Measurements from ENCODE around the gene INHA. TPM values are rescaled to one million over a fixed set of nuclear protein-coding genes. Genes with fewer than 3 reads are reported as not detected.
A peak's percentile ranks its signal among the peaks of the same experiment; 100 is the strongest.

Gene INHA
- total RNA-seq, 1 donor from 2014 or later: 0.43 TPM

DNA sequence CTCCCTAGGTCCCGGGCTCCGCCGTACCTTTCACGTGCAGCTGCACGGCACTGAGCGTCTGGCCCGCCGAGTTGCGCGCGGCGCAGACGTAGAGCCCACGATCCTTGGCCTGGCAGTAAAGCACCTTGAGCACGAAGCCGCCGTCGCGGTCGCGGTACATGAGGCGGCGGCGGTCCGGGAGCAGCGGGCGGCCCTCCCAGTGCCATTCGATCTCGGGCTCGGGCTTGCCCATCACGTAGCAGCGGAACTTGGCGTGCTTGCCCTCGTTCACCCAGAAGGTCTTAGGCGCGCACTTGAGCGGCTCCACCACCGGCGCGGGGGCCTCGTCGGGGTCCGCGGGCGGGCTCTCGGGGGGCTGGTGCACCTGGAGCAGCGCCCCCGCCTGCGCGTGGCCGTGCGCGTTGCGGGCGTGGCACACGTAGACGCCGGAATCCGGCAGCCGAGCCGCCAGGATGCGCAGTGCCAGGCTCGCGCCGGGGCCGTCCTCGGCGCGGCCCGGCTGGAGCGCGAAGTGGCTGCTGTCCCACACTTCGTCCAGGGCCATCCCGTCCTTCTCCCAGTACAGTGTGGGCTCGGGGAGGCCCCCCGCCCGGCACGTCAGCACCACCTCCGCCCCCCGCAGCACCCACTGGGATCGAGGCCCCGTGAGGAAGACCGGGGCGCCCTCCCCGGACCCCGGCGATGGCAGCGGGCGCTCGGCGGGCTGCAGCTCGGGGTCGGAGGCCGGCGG, 1.8 kb upstream of the INHA start:
- Histone ChIP-seq H3K27me3 (no peaks in the 10 kb centered on the region), H3K9me3 (no peaks in the 10 kb centered on the region), H3K4me1 (peaks cover 6% of the 10 kb centered on the region), H3K27ac (peak overlapping the region; percentile 80), H3K36me3 (peaks cover 7% of the 10 kb centered on the region), H3K4me3 (peak overlapping the region; percentile 61)
- DNase-seq: peak; percentile 71
- ATAC-seq: peak; percentile 55
- intact Hi-C loops (cut with DNase I): no loop called here
- TF ChIP-seq, protein P1, sequence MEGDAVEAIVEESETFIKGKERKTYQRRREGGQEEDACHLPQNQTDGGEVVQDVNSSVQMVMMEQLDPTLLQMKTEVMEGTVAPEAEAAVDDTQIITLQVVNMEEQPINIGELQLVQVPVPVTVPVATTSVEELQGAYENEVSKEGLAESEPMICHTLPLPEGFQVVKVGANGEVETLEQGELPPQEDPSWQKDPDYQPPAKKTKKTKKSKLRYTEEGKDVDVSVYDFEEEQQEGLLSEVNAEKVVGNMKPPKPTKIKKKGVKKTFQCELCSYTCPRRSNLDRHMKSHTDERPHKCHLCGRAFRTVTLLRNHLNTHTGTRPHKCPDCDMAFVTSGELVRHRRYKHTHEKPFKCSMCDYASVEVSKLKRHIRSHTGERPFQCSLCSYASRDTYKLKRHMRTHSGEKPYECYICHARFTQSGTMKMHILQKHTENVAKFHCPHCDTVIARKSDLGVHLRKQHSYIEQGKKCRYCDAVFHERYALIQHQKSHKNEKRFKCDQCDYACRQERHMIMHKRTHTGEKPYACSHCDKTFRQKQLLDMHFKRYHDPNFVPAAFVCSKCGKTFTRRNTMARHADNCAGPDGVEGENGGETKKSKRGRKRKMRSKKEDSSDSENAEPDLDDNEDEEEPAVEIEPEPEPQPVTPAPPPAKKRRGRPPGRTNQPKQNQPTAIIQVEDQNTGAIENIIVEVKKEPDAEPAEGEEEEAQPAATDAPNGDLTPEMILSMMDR (IDR thresholded peaks at IDR 0.05): peak; percentile 7

DNA sequence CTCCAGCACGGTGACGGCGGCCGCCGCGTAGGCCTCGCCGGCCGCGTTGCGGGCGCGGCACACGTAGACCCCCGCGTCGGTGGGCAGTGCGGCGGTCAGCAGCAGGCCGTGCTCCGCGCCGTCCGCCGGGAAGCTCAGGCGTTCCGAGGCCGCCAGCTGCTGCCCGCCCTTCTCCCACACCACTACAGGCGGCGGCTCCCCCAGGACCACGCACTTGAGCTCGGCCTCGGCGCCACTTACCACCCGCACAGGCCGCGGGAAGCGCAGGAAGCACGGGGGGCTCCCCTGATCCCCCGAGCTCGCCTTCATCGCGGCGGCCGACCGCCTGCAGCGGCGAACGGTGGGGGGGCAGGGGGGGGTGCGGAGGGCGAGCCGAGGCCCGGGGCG, 1.2 kb upstream of the INHA start:
- peak; percentile 69 for DNase-seq

DNA sequence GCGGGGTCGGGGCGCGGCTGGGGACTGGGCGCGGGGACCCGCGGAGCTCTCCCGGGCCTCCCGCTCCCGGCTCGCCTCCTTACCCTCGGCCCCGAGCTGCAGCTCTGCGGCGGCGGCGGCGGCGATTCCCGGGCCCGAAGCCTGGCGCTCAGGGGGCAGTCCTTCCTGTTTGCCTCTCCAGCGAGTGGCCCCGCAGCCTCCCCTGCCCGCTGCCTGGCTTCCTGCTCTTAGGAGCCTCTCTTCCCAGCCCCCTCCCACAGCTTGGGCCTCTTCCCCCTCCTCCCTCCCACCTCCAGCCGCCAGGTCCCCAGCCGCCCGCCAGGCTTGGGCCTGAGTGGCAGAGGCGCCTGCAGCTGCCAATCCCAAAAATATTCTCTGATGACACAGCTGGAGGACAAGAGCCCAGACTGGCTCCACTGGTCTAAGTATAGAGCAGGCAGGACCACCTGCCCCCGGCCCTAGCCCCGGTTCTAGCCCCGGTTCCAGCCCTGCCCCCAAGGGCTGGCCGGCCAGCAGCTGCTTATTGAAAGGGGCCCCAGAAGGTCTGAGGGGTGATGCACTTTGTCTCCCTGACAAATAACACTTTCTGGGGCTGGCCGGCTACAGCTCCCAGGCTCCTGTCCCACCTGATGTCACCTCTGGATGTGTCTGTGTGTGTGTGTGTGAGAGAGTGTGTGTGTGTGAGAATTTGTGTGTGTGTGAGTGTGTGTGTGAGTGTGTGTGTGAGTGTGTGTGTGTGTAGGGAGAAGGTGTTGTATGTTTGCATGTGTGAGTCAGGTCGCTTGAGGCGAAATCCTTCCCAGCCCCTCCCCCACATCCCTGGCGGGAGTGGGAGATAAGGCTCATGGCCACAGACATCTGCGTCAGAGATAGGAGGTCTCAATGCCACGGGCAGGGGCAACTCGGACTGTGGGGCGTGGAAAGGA, 536 bp upstream of the INHA start, which contains the start of gene OBSL1:
Gene OBSL1 (minus strand): TSS at position 229 of the 926 bp plus-strand sequence. CDS start 307 bp downstream, outside the sequence.
- TF ChIP-seq, protein P1 (IDR thresholded peaks at IDR 0.05): no peak
- ATAC-seq (peak; percentile 80), DNase-seq (peak; percentile 88)
- intact Hi-C loops (cut with DNase I): no loop called here
- Histone ChIP-seq H3K27ac (peak within 1 kb of the TSS; percentile 80), H3K27me3 (no peaks in the 10 kb centered on the region), H3K9me3 (no peaks in the 10 kb centered on the region), H3K36me3 (peaks cover 7% of the 10 kb centered on the region), H3K4me3 (peak within 1 kb of the TSS; percentile 61), H3K4me1 (peaks cover 6% of the 10 kb centered on the region)

More for the DNA sequence above, 1.2 kb upstream of the INHA start:
- peak; percentile 15 for ATAC-seq
- Histone ChIP-seq H3K4me1 (peaks cover 6% of the 10 kb centered on the region), H3K27ac (peak overlapping the region; percentile 80), H3K27me3 (no peaks in the 10 kb centered on the region), H3K36me3 (peaks cover 7% of the 10 kb centered on the region), H3K9me3 (no peaks in the 10 kb centered on the region), H3K4me3 (peak overlapping the region; percentile 61)
- TF ChIP-seq, protein P1 (IDR thresholded peaks at IDR 0.05): no peak
- intact Hi-C loops (cut with DNase I): no loop called here

DNA sequence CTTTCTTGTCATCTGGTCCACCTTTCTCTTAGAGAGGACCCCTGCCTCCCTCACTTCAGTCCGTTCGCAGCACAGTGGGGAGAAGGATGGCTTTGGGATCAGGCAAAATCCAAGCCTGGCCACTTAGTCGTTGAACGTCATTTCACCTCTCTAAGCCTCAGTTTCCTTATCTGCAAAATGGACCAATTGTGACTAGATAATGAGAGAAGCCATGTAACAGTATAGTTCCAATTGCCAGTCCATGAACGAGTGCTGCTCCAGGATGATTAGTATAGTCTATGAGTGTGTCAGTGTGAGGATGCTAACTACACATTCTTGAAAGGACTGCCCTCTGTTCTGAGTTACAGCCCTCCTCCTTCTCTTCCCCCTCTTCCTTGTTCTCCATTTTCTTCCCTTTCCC, 1.1 kb downstream of the INHA start:
- TF ChIP-seq, protein P1 (IDR thresholded peaks at IDR 0.05): no peak
- H3K4me1 ChIP-seq: peaks cover 6% of the 10 kb centered on the region
- intact Hi-C loops (cut with DNase I): no loop called here

DNA sequence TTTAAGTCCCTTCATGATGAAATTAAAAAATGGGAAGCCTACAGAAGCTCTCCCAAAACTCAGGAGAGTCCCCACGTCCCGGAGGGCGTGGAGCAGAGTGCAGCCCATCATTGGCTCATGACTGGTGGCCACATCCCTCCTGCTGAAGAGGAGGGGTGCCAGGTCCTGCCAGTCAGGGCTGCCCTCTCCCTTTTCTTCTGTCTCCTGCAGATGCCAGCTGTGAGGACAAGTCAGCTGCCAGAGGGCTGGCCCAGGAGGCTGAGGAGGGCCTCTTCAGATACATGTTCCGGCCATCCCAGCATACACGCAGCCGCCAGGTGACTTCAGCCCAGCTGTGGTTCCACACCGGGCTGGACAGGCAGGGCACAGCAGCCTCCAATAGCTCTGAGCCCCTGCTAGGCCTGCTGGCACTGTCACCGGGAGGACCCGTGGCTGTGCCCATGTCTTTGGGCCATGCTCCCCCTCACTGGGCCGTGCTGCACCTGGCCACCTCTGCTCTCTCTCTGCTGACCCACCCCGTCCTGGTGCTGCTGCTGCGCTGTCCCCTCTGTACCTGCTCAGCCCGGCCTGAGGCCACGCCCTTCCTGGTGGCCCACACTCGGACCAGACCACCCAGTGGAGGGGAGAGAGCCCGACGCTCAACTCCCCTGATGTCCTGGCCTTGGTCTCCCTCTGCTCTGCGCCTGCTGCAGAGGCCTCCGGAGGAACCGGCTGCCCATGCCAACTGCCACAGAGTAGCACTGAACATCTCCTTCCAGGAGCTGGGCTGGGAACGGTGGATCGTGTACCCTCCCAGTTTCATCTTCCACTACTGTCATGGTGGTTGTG, 2.6 kb downstream of the INHA start:
- intact Hi-C loops (cut with DNase I): no loop called here

More for the DNA sequence above, 1.1 kb downstream of the INHA start:
- no peaks in the 10 kb centered on the region for H3K27me3 ChIP-seq
- DNase-seq: no peak
- no peak overlapping the region for H3K4me3 ChIP-seq
- ATAC-seq: no peak
- H3K9me3 ChIP-seq: no peaks in the 10 kb centered on the region
- no peak overlapping the region for H3K27ac ChIP-seq
- peaks cover 7% of the 10 kb centered on the region for H3K36me3 ChIP-seq

More for the DNA sequence above, 2.6 kb downstream of the INHA start:
- TF ChIP-seq, protein P1 (IDR thresholded peaks at IDR 0.05): no peak
- Histone ChIP-seq H3K27ac (no peak overlapping the region), H3K4me1 (peaks cover 10% of the 10 kb centered on the region), H3K4me3 (no peak overlapping the region), H3K9me3 (no peaks in the 10 kb centered on the region), H3K36me3 (no peaks in the 10 kb centered on the region), H3K27me3 (no peaks in the 10 kb centered on the region)
- ATAC-seq (no peak), DNase-seq (no peak)
